Jurkat, Clone E6-1 (cell line): Measurements from ENCODE around the gene C2orf72. TPM values are rescaled to one million over a fixed set of nuclear protein-coding genes. Genes with fewer than 3 reads are reported as not detected.
"Not testable (repeated sequence)": the region's sequence is repeated elsewhere in the genome, so short reads cannot be mapped to it uniquely, and the experiment has no call there.

ENCODE experiments used
- DNase-seq: peaks from one replicate; pipeline ENCODE4 v3.0.0-alpha.2; 2011; ENCODE audit warnings: low read depth, low spot score
- H3K4me3 ChIP-seq: 2 replicates; pipeline ENCODE4 v1.5.1; 2011; ENCODE audit warnings: mild to moderate bottlenecking, low read length, control low read depth, moderate library complexity
- polyA plus RNA-seq: library from polyadenylated mRNA; unstranded; fragments of >200 nt; gene quantifications from one replicate; pipeline ENCODE4 v1.2.1, GENCODE V29; 2012; ENCODE audit warnings: missing spikeins; ENCODE audit not compliant: insufficient read length, insufficient read depth

C2orf72 gene
- 1.1 TPM for polyA plus RNA-seq

DNA sequence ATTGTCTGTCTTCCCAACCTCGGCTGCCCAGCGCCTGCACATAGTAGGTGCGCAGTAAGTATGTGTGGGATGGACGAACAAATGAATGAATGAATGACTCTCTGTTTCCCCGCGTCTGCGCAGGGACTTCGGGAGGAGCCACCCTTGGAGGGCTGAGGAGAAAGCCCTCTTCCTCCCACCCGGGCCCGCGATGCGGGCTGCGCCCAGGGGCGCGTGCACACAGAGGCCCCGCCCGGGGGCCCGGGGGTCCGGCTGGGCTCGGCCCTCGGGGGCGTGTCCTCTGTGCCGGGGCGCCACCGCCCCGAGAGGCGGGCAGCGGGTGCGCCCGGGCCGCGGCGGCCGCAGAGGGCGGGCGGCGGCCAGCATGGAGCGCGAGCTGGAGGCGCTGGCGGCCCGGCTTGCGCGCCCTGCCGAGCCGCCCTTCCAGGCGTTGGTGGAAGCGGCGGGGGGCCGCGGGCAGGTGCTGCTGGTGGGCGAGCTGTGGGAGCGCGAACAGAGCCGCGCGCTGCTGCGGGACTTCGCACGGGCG lies at the start of gene C2orf72:
Gene C2orf72, plus strand, starts transcription at position 322 of the 529 bp plus-strand sequence. Its CDS starts 43 bp downstream, at position 365.
- H3K4me3 ChIP-seq, result no peak within 1 kb of the TSS
- DNase-seq, result no peak

DNA sequence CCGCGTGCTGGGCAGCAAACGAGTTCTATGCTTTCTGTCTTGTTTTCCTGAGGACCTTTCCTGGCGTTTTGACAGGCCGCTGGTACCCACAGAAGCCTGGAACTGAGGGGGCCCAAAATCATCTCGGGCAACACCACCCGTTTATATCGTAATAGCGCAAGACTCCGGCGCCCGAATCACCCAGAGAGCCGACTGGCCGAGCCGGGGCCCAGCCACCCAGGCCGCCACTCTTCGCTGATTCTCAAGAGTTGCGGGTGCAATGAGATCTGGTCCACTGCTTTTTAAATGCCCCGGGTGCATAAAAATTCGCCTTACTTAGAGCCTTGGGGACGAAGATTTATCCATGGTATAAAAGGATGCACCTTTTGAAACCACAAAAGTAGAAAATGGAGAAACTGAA lies 47.6 kb upstream of the C2orf72 start:
- no peak overlapping the region for H3K4me3 ChIP-seq
- DNase-seq, result no peak

DNA sequence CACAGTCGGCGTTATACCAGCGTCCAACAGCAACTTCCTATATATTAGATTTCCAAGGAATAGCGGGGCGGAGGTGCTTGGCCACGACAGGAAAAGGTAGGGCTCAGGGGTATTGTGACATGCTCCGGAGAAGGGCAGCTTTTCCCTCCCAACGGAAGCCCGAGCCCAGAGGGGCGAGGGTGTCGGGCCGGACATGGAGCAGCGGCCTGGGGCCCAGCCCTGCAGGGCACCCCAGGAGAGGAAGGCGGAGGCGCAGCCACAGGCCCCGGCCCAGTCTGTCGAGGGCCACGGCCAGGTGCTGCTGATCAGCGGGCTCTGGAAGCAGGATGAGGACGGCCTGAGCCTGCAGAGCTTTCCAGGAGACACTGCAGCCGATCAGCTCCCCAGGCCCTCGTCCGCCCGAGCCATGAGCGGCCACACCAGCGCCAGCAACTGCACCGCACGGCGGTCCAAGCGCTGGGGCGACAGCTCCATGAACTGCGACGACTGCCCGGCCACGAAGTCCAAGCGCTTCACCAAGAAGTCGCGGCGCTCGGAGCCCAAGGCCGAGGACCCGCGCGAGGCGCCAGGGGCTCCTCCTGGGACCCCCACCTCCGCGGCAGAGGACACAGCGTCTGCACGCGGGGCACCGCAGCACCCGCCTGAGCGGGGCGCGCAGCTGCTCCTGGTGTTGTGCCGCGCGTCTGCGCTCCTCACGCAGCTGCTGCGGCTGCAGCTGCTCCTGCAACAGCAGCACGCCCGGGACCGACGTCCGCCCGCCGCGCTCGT lies 47.0 kb upstream of the C2orf72 start:
- H3K4me3 ChIP-seq, result no peak overlapping the region
- DNase-seq, result no peak

DNA sequence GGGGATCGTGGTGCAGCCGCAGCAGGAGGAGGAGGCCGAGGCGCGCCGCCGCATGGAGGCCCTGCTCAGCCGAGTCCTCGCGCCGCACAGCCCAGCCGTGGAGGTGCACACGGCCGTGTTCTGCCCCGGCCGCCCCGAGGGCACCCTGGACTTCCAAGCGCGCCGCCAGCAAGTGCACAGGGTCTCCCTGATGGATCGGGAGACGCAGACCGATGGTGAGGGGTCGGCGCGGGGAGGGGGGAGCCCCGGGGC lies 46.5 kb upstream of the C2orf72 start:
- H3K4me3 ChIP-seq, result no peak overlapping the region
- no peak for DNase-seq

DNA sequence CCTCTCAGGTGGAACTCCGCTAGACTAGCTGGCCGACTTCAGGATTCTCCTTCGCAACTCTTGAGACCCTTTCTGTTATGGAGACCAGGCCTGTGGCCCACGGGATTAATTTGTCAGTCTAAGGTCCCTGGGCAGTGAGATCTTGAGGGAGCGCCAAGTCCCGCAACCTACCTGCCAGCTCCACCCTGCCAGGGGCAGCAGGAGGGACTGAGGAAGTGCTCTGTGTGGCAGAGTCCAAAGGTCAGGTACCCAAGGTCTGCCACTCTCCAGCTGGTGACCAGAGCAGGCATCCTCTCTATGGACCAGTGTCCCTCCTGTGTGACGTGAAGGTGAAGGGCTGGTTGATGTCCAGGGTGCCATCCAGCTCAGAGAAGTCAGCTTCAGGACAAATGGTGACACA lies 45.7 kb upstream of the C2orf72 start:
- DNase-seq, result no peak
- no peak overlapping the region for H3K4me3 ChIP-seq

DNA sequence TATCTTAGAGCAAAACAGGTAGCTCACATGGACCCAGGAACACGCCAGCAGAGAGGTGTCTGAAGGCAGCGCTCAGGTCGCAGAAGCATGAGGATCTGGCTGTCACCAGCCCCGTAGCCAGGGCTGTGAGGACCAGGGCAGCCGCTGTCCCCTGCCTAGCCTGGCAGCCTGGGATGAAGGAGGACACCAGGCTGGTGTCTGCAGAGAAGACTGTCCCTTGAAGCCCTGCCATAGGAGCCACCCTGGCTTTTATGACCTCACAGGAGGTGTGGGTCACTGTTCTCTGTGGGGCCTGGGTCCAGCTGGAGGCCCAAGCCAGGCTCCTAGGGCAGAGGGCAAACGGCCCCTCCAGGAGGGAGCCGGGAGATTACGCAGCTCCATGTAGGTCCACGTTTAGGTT lies 41.5 kb upstream of the C2orf72 start, which contains the start of gene SPATA3:
Gene SPATA3, plus strand, starts transcription at position 301 of the 400 bp plus-strand sequence. CDS start 113 bp downstream, outside the sequence.
- no peak for DNase-seq
- H3K4me3 ChIP-seq, result no peak within 1 kb of the TSS

DNA sequence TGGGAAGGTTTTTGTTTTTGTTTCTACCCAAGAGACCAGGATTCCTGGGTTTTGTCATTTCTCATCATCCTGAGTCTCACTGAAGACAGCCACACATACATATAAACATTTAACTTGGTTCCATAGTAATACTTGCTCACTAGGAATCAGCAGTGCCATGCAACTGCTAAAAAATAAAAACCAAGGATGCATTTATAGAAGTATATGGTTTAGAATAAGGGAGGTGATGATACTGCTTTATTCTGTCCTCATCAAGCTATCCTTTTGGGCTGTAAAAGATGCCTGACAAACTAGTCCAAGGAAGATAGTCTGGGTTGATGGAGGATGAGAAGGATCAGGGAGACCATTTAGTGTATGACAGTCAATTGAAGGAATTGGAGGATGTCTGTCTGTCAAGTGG lies 40.7 kb upstream of the C2orf72 start:
- DNase-seq, result no peak

DNA sequence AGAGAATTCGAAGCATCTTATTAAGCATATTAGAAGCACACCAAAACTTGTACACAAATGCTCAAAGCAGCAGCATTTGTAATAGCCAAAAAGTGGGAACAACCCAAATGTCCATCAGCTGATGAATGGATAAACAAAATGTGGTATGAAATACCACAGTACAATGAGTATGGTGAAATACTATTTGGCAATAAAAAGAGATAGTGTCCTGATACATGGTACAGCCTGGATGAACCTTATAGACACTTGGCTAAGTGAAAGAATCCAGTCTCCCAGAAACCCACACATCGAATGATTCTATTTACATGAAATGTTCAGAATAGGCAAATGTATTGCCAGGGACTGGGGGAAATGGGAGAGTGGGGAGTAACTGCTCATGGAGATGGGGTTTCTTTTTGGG lies 38.4 kb upstream of the C2orf72 start:
- H3K4me3 ChIP-seq, result no peak overlapping the region
- no peak for DNase-seq

More for the DNA sequence above, 40.7 kb upstream of the C2orf72 start:
- H3K4me3 ChIP-seq, result no peak overlapping the region

DNA sequence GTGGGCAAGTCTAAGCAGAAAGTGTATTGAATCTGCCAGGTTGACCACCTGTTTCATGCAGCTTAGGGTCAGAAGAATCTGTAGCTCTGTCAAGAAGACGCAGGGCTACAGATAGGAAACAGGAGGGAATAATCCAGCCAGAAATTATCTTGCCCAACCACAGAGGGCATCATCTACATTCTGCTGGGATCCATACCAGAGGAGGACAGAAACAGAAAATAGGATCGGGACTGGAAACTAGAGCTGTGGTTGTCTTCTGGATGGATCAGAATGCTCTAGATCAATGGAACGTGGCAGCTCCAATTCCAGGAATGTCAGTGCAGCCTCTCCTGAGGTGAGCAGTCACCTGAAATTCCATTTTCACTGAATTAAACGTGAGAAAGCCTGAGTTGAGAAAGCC lies 37.8 kb upstream of the C2orf72 start:
- DNase-seq, result no peak
- no peak overlapping the region for H3K4me3 ChIP-seq

DNA sequence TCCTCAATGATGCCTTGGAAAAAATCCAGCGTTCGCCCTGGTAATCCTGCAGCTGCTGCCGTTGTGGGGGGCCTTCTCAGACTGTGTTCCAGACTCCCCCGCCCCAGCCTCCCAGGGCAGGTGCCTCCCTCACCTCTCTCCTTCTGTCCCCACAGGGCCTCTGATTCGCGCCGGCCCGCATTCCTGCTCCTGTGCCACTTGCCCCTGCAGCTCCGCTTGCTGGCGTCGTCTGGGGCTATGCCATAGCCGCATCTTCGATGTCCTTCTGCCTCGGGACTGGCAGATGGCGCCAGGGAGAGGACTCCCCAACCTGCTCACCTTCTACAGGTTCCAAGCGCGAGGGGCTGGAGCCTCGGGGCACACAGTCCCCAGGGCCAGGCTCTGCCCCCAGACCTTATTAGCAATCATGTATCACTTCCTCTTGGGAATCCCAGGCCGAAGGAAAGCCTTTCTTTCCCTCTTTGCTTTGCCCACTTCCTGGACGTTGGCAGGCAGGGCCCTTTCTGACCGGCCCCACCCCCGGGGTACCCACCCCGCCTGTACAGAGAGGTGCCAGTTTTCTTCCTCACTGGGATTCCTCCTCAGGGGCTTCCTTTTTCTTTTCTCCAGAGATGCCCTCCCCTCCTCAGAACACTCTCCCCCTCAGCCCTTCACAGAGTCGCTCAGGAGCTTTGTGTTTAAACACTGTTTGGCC lies 37.0 kb upstream of the C2orf72 start:
- DNase-seq, result no peak
- H3K4me3 ChIP-seq, result no peak overlapping the region

DNA sequence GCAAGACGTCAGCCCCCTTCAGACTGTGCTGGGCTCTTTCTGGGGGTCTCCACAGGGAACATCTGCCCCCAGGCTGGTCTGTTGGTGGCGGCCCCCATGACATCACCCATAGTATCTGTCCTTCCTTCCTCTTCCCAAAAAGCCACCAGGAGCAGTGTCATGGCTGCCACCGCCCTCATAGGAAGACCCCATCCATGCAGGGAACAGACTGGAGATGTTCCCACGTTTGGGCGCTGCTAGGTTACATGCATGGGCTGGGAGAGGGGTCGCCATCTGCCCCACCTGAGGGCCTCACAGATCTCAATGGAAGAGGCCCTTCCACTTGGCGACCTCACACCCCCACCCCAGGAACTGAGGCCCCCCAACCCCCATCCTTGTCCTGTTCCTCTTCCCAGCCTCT lies 36.3 kb upstream of the C2orf72 start:
- no peak for DNase-seq
- H3K4me3 ChIP-seq, result no peak overlapping the region

DNA sequence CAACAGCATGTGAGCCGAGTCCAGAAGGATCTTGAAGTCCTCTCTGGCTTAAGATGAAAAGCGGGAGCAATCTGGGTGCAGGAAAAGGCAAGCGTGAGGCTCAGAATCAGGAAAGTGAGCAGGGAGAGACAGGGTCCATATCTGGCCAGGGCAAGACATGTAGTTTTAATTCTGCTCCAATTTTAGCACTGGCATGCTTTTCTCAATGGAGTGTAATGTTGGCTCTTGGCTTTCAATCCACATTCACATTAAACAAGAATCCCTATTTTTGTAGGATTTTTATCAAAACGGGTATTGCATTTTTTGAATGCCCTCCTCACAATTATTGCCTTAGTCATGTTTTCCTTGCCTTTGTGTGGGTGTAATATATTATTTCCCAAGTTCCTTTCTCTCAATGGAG lies 35.4 kb upstream of the C2orf72 start:
- no peak overlapping the region for H3K4me3 ChIP-seq
- DNase-seq, result no peak

DNA sequence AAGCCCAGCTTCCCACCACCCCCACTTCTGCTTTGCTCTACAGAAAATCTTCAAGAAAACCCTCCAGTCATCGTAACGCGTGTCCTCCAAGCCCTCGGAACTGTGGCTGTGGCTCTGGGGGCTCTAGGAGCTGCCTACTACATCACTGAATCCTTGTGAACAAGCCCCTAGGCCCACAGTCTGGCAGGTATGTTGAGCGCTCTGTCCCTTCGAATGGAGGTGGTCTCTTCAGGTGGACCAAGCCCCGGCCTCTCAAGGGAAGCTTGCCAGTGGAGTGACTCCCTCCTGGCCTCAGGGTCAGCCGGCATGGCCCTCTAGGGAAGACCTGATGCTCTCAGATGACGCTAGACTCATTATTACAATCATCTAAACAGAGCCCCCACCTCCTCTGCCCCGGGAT lies 34.7 kb upstream of the C2orf72 start:
- no peak overlapping the region for H3K4me3 ChIP-seq
- no peak for DNase-seq

DNA sequence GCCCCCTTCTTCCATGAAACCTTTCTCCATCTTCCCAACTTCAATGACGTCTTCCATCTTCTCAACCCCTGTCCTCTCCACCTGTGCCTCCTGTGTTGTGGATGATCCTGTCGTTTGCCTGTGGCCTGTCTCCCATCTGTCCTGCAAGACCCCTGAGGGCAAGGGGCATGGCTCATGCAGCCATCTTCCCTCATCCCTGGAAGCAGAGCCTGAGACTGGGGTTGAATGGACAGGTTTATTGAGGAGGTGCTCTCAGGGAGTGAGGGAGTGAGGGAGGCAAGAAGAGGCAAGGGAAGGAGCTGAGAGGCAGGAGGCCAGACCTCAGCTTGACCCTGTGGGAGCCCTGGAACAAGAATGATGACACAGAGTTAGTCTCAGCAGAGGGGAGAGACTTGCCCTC lies 34.1 kb upstream of the C2orf72 start:
- H3K4me3 ChIP-seq, result no peak overlapping the region
- no peak for DNase-seq

DNA sequence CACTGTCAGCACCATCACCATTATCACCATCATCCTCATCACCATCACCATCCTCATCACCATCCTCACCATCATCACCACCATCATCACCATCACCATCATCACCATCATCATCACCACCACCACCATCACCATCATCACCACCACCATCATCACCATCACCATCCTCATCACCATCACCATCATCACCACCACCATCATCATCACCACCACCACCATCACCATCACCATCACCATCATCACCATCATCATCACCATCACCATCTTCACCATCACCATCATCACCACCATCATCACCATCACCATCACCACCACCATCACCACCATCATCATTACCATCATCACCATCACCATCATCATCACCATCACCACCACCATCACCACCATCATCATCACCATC lies 32.4 kb upstream of the C2orf72 start:
- DNase-seq, H3K4me3 ChIP-seq: not testable (repeated sequence)

DNA sequence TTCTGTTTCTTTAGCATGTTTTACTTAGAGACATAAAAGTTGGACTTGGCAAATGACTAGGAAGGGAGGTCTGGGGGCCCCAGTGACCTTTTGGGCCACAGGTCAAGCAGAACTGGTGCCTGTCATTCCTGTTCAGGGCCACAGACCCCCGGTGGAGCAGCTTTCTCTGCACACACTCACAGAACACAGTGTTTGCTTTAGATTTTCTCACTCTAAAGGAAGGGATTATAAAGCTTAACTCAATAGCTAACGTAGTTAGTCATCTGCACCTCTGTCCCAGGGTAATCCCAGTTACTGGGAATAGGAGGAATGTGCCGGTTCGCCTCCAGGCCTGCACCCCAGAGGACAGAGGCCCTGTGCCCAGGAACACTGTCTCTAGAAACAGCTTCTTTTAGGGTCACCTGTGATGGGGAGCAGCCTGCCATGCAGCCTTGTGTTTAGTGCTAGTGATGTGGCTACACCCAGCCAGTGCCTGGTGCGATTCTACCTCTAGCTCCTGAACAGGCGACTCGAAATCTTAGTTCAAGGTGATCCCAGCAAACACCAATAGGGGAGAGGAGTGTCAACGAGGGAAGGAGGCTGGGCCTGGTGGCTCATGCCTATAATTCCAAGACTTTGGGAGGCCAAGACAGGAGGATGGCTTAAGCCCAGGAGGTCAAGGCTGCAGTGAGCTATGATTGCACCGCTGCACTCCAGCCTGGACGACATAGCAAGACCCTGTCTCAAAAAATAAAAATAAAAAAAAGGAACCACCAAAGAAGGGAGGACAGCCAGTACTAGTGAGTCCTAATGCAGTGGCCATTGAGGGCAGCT lies 29.8 kb upstream of the C2orf72 start:
- DNase-seq, result no peak
- no peak overlapping the region for H3K4me3 ChIP-seq

DNA sequence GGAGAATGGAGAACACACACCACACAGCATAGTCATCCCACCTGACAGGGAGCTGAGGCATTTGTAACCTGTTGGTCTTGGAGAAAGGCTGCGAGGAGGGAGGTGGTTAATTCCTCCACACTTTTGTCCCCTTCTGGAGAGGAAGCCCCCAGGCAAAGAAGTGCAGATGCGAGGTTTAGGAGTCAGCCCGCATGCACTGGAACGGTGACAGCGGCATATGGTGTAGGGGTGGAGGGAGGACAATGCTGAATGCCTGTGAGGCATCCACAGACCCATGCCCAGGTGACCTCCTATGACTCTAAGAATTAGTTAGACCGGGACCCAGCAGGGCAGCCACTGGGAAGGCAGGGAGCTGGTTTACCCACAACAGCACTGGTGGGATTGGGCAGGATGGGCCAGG lies 29.2 kb upstream of the C2orf72 start:
- no peak overlapping the region for H3K4me3 ChIP-seq
- DNase-seq, result no peak

DNA sequence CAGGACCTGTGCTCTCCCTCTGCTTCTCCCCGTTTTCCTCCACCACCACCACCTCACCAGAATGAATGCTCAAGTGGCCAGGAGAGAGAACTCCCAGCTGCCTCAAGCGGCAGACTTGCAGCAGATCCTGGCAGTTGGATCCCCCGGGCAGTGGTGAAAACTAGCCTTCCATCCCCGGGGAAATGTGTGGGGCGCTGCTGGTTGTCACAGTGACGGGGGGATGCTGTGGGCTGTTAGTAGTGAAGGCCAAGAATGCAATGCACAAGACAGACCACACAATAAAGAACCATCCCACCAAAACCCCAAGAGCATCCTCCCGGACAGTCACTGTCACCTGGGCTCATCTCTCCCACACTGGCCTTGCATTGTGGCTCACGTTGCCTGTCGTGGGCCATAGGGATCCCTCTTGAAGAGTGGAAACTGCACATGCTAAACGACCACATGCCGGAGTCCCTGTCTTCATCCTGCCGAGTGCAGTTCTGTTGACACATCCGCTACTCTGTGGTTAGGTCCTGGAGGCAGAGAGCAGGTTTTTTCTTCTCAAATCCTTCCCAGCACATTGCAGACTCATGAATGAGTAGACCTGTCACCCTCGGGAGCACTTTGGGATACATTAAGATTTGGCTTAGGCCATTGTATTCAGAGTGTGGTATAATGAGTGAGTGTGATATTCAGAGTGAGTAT lies 27.9 kb upstream of the C2orf72 start:
- no peak overlapping the region for H3K4me3 ChIP-seq
- no peak for DNase-seq

DNA sequence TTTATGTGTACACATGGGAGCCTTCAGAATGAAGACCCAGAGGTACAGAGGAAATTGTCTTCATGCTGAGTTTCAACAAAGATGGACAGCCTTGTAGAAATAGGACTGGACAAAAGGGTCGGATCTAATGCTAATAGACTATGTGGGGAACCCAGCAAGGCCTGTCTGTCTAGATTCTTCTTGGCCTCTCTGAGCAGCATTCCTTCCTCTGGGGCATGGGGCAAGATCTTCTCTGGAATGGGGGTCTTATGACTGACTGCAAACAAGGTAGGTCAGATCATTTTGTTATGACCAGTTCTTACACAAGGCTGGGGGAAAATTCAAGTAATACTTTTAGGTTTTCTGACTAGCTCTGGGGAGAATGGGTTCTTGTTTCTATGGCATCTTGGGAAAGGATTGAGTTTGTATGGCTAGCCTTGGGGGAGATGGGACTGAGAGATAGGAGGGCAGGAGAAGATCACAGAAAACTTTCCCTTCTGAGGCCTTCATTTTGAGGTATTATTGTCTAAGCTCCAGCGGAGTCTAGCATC lies 27.1 kb upstream of the C2orf72 start:
- DNase-seq, result no peak
- no peak overlapping the region for H3K4me3 ChIP-seq
